ENCODE results near the gene TNS3.

- TF ChIP-seq CTCF (IDR thresholded peaks at IDR 0.05; ENCODE audit: low read depth, low read length): no peak
- no peak for TF ChIP-seq POLR2A (IDR thresholded peaks at IDR 0.05; ENCODE audit: extremely low read depth, insufficient read length)
Measured at GRCh38 chr7:47258798-47259197, 323.1 kb downstream of the TNS3 start.
